Activated naive CD4-positive, alpha-beta T cell treated with anti-CD3 and anti-CD28 coated beads, Interleukin-2, amount 10 ng/mL, durations not matched to agents 7 days and 5 days (primary cell): ENCODE data around the gene IKZF3.

Source experiments
- CTCF ChIA-PET: fragments of 350-600 bp; sonication (Branson Sonifier 250); formaldehyde crosslinking; loops from one replicate; lab custom pipeline; 2021; ENCODE audit warnings: antibody characterized with exemption; lab: Charles Lee
- DNase-seq: peaks from one replicate; pipeline ENCODE4 v3.0.0-alpha.2; 2020
- H3K27ac Mint-ChIP-seq: one replicate; pipeline ENCODE4 v1.8.0; 2021; ENCODE audit warnings: mild to moderate bottlenecking, moderate library complexity, mixed read lengths
- H3K27me3 Mint-ChIP-seq: one replicate; pipeline ENCODE4 v1.8.0; 2021; ENCODE audit warnings: mild to moderate bottlenecking, mixed read lengths
- H3K36me3 Mint-ChIP-seq: one replicate; pipeline ENCODE4 v1.8.0; 2021; ENCODE audit warnings: mixed read lengths
- H3K4me1 Mint-ChIP-seq: one replicate; pipeline ENCODE4 v1.8.0; 2021; ENCODE audit warnings: mixed read lengths
- H3K4me3 Mint-ChIP-seq: one replicate; pipeline ENCODE4 v1.8.0; 2021; ENCODE audit warnings: mild to moderate bottlenecking, moderate library complexity, mixed read lengths
- H3K9me3 Mint-ChIP-seq: one replicate; pipeline ENCODE4 v1.8.0; 2021; ENCODE audit warnings: mixed read lengths

IKZF3 gene

GRCh38 chr17:39709319-39709997 lies 154.7 kb downstream of the IKZF3 start:
- Mint-ChIP-seq H3K9me3 (no peaks in the 10 kb centered on the region), H3K27ac (no peak overlapping the region), H3K36me3 (no peaks in the 10 kb centered on the region), H3K27me3 (peaks cover 13% of the 10 kb centered on the region), H3K4me3 (no peak overlapping the region), H3K4me1 (peaks cover 35% of the 10 kb centered on the region)
- CTCF ChIA-PET = interaction anchor here (1.4 kb wide), 1 partner anchor 87 kb away, joined by 5 read pairs; no protein-coding TSS in a partner anchor
- DNase-seq = no peak
